Measurements from ENCODE around the gene HDDC2.

DNA sequence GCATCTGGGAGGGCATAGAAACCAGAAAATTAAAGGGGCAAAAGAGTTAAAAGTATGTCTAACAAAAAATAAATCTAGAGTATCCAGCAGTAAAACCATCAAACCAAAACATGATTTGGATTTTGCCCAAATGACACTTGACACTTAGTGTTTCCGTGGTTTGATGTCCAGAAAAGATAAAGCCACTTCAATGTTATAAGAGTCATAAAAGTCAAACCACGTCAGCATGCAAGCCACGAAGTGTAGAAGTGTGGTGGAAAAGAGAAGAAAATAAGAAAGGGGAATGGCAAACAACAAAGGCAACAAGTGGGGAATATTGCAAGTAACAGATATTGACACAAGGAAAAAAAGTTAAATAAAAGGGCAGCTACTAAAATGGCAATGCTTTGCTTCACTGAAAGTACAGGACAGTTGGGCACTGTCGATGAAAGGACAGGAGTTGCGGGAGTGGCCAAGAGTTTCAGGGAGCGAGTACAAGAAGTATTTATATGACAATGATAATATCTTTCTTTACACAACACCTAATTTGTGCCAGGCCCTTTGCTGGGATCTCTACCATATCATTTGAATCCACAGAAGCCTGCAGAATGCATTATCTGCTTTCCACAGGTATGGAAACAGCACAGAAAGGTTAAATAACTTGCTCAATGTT lies 6.3 kb upstream of the HDDC2 start:
- TF ChIP-seq, protein P1, sequence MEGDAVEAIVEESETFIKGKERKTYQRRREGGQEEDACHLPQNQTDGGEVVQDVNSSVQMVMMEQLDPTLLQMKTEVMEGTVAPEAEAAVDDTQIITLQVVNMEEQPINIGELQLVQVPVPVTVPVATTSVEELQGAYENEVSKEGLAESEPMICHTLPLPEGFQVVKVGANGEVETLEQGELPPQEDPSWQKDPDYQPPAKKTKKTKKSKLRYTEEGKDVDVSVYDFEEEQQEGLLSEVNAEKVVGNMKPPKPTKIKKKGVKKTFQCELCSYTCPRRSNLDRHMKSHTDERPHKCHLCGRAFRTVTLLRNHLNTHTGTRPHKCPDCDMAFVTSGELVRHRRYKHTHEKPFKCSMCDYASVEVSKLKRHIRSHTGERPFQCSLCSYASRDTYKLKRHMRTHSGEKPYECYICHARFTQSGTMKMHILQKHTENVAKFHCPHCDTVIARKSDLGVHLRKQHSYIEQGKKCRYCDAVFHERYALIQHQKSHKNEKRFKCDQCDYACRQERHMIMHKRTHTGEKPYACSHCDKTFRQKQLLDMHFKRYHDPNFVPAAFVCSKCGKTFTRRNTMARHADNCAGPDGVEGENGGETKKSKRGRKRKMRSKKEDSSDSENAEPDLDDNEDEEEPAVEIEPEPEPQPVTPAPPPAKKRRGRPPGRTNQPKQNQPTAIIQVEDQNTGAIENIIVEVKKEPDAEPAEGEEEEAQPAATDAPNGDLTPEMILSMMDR (IDR thresholded peaks at IDR 0.05) = no peak
- no peak for TF ChIP-seq POLR2A (IDR thresholded peaks at IDR 0.05)
